ENCODE measurements around the gene ZNF24. TPM values are rescaled to one million over a fixed set of nuclear protein-coding genes. Genes with fewer than 3 reads are reported as not detected.

Gene ZNF24
- total and polyA plus RNA-seq, 2 experiments from 2014 or later = 52.4 to 75.2 TPM

DNA sequence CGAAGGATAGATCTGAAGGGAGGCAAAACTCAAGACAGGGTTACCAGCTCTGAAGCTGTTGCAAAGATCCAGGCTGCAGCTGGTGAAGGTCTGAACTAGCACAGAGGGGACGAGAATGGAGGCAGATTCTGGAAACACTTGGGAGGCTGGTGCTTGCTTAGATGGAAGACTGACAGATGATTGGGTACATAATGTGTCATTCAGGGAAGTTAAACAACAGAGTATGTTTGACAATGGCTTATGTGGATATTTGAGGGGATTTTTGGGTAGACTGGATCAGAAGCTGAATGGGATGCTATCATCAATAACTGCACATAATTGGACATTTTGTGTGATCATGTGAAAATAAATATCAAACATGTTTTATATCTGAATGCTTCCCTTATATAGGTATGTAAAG is 35.2 kb upstream of the ZNF24 start (continued):
- TF ChIP-seq EZH2 (IDR thresholded peaks at IDR 0.05; ENCODE audit: low read depth, unreplicated experiment) = no peak
- TF ChIP-seq STAT1 (IDR thresholded peaks at IDR 0.05; ENCODE audit: unreplicated experiment) = no peak
- TF ChIP-seq, protein P1, sequence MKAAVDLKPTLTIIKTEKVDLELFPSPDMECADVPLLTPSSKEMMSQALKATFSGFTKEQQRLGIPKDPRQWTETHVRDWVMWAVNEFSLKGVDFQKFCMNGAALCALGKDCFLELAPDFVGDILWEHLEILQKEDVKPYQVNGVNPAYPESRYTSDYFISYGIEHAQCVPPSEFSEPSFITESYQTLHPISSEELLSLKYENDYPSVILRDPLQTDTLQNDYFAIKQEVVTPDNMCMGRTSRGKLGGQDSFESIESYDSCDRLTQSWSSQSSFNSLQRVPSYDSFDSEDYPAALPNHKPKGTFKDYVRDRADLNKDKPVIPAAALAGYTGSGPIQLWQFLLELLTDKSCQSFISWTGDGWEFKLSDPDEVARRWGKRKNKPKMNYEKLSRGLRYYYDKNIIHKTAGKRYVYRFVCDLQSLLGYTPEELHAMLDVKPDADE (IDR thresholded peaks at IDR 0.05) = no peak
- TF ChIP-seq ZNF462 (CRISPR knock-in tag; IDR thresholded peaks at IDR 0.05) = no peak
- no peak for TF ChIP-seq JUNB (IDR thresholded peaks at IDR 0.05; ENCODE audit: unreplicated experiment)

DNA sequence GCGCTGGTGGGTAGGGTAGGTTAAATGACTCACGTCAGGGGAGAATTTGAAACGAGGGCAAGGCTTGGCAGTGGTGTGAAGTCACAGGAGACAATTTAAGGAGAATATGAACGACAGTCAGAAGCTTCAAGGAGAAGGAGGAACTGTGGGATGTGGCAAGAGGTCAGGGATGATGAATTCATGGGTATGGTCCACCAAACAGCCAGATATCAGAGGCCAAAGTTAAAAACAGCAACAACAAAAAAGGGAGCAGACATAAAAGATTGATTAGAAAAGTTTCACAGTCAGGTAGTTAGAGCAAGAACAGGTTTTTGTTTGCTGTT is 34.3 kb upstream of the ZNF24 start:
- no peaks in the 10 kb centered on the region for H3K36me3 Mint-ChIP-seq (ENCODE audit: low read depth)
- peak overlapping the region; percentile 53 for H2AFZ ChIP-seq
- ATAC-seq = no peak
- TF ChIP-seq, protein P2, sequence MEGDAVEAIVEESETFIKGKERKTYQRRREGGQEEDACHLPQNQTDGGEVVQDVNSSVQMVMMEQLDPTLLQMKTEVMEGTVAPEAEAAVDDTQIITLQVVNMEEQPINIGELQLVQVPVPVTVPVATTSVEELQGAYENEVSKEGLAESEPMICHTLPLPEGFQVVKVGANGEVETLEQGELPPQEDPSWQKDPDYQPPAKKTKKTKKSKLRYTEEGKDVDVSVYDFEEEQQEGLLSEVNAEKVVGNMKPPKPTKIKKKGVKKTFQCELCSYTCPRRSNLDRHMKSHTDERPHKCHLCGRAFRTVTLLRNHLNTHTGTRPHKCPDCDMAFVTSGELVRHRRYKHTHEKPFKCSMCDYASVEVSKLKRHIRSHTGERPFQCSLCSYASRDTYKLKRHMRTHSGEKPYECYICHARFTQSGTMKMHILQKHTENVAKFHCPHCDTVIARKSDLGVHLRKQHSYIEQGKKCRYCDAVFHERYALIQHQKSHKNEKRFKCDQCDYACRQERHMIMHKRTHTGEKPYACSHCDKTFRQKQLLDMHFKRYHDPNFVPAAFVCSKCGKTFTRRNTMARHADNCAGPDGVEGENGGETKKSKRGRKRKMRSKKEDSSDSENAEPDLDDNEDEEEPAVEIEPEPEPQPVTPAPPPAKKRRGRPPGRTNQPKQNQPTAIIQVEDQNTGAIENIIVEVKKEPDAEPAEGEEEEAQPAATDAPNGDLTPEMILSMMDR (conservative IDR thresholded peaks at IDR 0.05; ENCODE audit: low read depth in 2 of 2) = no peak
- TF ChIP-seq POLR2AphosphoS5 (IDR thresholded peaks at IDR 0.05; ENCODE audit: low read depth) (no peak), ZNF114 (CRISPR knock-in tag; IDR thresholded peaks at IDR 0.05) (no peak), JUNB (IDR thresholded peaks at IDR 0.05; ENCODE audit: unreplicated experiment) (no peak), REST (IDR thresholded peaks at IDR 0.05; ENCODE audit: unreplicated experiment) (no peak), EZH2phosphoT487 (IDR thresholded peaks at IDR 0.05; ENCODE audit: unreplicated experiment) (no peak), ZNF331 (CRISPR knock-in tag; IDR thresholded peaks at IDR 0.05; ENCODE audit: low read depth) (no peak)
- TF ChIP-seq, protein P1 (IDR thresholded peaks at IDR 0.05) = no peak

More for the DNA sequence above, 34.3 kb upstream of the ZNF24 start:
- no peaks in the 10 kb centered on the region for H3K79me2 ChIP-seq (replicated peaks; ENCODE audit: insufficient read depth)
- DNase-seq (ENCODE audit: low spot score) = no peak
- Mint-ChIP-seq H3K4me1 (peaks cover 7% of the 10 kb centered on the region; the same call in 2 of the 3 replicates), H3K27ac (no peak overlapping the region), H3K9me3 (peaks cover 4% of the 10 kb centered on the region; the same call in 2 of the 3 replicates), H3K4me3 (no peak overlapping the region), H3K27me3 (ENCODE audit: insufficient read depth, low read depth, poor library complexity) (peaks cover 3% of the 10 kb centered on the region)
- no peaks in the 10 kb centered on the region for H4K20me1 ChIP-seq (replicated peaks; ENCODE audit: insufficient read depth)
- no peaks in the 10 kb centered on the region for H3K9me2 ChIP-seq (ENCODE audit: insufficient read depth)
- H3F3A ChIP-seq (replicated peaks; ENCODE audit: low read depth) = no peaks in the 10 kb centered on the region
- no peak overlapping the region for H3K27ac ChIP-seq (ENCODE audit: low read depth)
- H3K27me3 ChIP-seq (ENCODE audit: insufficient read depth) = no peaks in the 10 kb centered on the region
- H3K4me3 ChIP-seq = no peak overlapping the region
- H3K36me3 ChIP-seq (ENCODE audit: insufficient read depth) = no peaks in the 10 kb centered on the region
- H3K4me2 ChIP-seq = no peak overlapping the region
- peaks cover 9% of the 10 kb centered on the region for H3K4me1 ChIP-seq (ENCODE audit: insufficient read depth)
